ENCODE results near the gene TMPRSS4. TPM values are rescaled to one million over a fixed set of nuclear protein-coding genes. Genes with fewer than 3 reads are reported as not detected.

The TMPRSS4 gene
- total RNA-seq, 1 experiment from 2014 or later: not detected

- no peak overlapping the region for H3K14ac ChIP-seq (ENCODE audit: insufficient read depth, low read length)
- no CpG with 5 or more reads among the region's 9 CpGs for WGBS (ENCODE audit: extremely low coverage, insufficient read length, low lambda C conversion rate)
- no peak overlapping the region for H3K56ac ChIP-seq (ENCODE audit: insufficient read length, low read depth, low read length)
- TF ChIP-seq CTCF (conservative IDR thresholded peaks at IDR 0.05): no peak
- Mint-ChIP-seq H3K27me3 (ENCODE audit: low read depth) (peaks cover 11% of the 10 kb centered on the region), H3K36me3 (ENCODE audit: insufficient read depth in 1 of 3, low read depth in 3 of 3) (no peaks in the 10 kb centered on the region), H3K4me1 (peaks cover 20 to 34% of the 10 kb centered on the region in 2 experiments), H3K9me3 (peaks cover 0 to 3% of the 10 kb centered on the region in 2 experiments; a peak in 1 of 5 replicates), H3K4me3 (no peak overlapping the region), H3K27ac (no peak overlapping the region)
- H3T11ph ChIP-seq (ENCODE audit: low read length): no peak overlapping the region
- H2BK5ac ChIP-seq (ENCODE audit: insufficient read length, low read length): no peak overlapping the region
- H3K27ac ChIP-seq (ENCODE audit: insufficient read length, low read depth, low read length): no peak overlapping the region
- no peaks in the 10 kb centered on the region; the same call in 1 of the 2 replicates for H3K4me1 ChIP-seq (ENCODE audit: insufficient read depth, low read length)
- no peaks in the 10 kb centered on the region for H3K79me1 ChIP-seq (ENCODE audit: insufficient read depth, low read depth, low read length, poor library complexity, severe bottlenecking)
- no peak overlapping the region for H3K18ac ChIP-seq (ENCODE audit: insufficient read length, low read depth, low read length)
- no peak overlapping the region for H3K9ac ChIP-seq (ENCODE audit: extremely low read depth, insufficient read length, low read length)
- H4K8ac ChIP-seq (replicated peaks; ENCODE audit: insufficient read length, low read depth, low read length): no peak overlapping the region
- no peak overlapping the region for H2AK5ac ChIP-seq (ENCODE audit: insufficient read length, low read length)
- H3K79me2 ChIP-seq (ENCODE audit: insufficient read depth, low read length): no peaks in the 10 kb centered on the region
- H3K27me3 ChIP-seq (ENCODE audit: insufficient read depth, low read length): no peaks in the 10 kb centered on the region
- H2BK120ac ChIP-seq (ENCODE audit: low read depth, low read length, poor library complexity, severe bottlenecking): no peak overlapping the region
- no peak overlapping the region for H3K4ac ChIP-seq (ENCODE audit: low read depth, low read length)
- H3K4me2 ChIP-seq (ENCODE audit: insufficient read depth, insufficient read length, low read length): no peak overlapping the region
- H4K20me1 ChIP-seq (ENCODE audit: control insufficient read depth, insufficient read depth, insufficient read length): no peaks in the 10 kb centered on the region
- H2BK12ac ChIP-seq (ENCODE audit: insufficient read length, low read depth, low read length): no peak overlapping the region
- H3K23me2 ChIP-seq (ENCODE audit: insufficient read length, low read depth, low read length, poor library complexity, severe bottlenecking): no peaks in the 10 kb centered on the region
- no peak overlapping the region for H2AFZ ChIP-seq (ENCODE audit: low read length)
- H3K23ac ChIP-seq (ENCODE audit: insufficient read length, low read depth, low read length): no peak overlapping the region
- DNase-seq: no peak
- H2BK15ac ChIP-seq (ENCODE audit: low read depth, low read length): no peak overlapping the region
- no peak overlapping the region for H4K91ac ChIP-seq (ENCODE audit: insufficient read length, low read depth, low read length)
- H3K9me3 ChIP-seq (ENCODE audit: control insufficient read depth, low read depth, low read length): no peaks in the 10 kb centered on the region
- H4K5ac ChIP-seq (ENCODE audit: insufficient read length, low read depth, low read length): no peak overlapping the region
- no peak overlapping the region for H2BK20ac ChIP-seq (ENCODE audit: low read depth, low read length, poor library complexity, severe bottlenecking)
These were observed 3.3 kb upstream of the TMPRSS4 start for GRCh38 chr11:118073554-118073953.
